GM23248 (cell line): ENCODE data around the gene RBFOX2. TPM values are rescaled to one million over a fixed set of nuclear protein-coding genes. Genes with fewer than 3 reads are reported as not detected.
A peak's percentile ranks its signal among the peaks of the same experiment; 100 is the strongest.

Source experiments
- DNase-seq: peaks from one replicate; pipeline ENCODE4 v3.0.0-alpha.2; 2015
- H2AFZ ChIP-seq: fragments of 200-600 bp; sonication (generic); 2 replicates; pipeline ENCODE4 v1.6.1; 2016; ENCODE audit warnings: antibody characterized with exemption
- H3F3A ChIP-seq: fragments of 200-600 bp; sonication (generic); 2 replicates; pipeline ENCODE4 v1.6.1; 2016; ENCODE audit warnings: mild to moderate bottlenecking, antibody characterized with exemption, mixed run types; ENCODE audit not compliant: insufficient read depth
- H3K27ac ChIP-seq: fragments of 200-600 bp; sonication (generic); 2 replicates; pipeline ENCODE4 v1.5.1; 2016; ENCODE audit warnings: mild to moderate bottlenecking
- H3K27me3 ChIP-seq: fragments of 200-600 bp; sonication (generic); replicated peaks from 2 replicates; pipeline ENCODE4 v1.6.1; 2016; ENCODE audit warnings: mild to moderate bottlenecking; ENCODE audit not compliant: insufficient read depth
- H3K36me3 ChIP-seq: fragments of 200-600 bp; sonication (generic); 2 replicates; pipeline ENCODE4 v1.6.1; 2016; ENCODE audit warnings: low read depth, mild to moderate bottlenecking
- H3K4me1 ChIP-seq: fragments of 200-600 bp; sonication (generic); 2 replicates; pipeline ENCODE4 v1.6.1; 2016; ENCODE audit warnings: mild to moderate bottlenecking; ENCODE audit not compliant: insufficient read depth
- H3K4me2 ChIP-seq: fragments of 200-600 bp; sonication (generic); one replicate; pipeline ENCODE4 v1.6.1; 2016; ENCODE audit warnings: mild to moderate bottlenecking; ENCODE audit not compliant: unreplicated experiment
- H3K4me3 ChIP-seq: fragments of 200-600 bp; sonication (generic); 2 replicates; pipeline ENCODE4 v1.5.1; 2016; ENCODE audit warnings: mild to moderate bottlenecking
- H3K79me2 ChIP-seq: fragments of 200-600 bp; sonication (generic); 2 replicates; pipeline ENCODE4 v1.6.1; 2016; ENCODE audit warnings: mild to moderate bottlenecking; ENCODE audit not compliant: insufficient read depth
- H3K9ac ChIP-seq: fragments of 200-600 bp; sonication (generic); 2 replicates; pipeline ENCODE4 v1.6.1; 2016; ENCODE audit warnings: mild to moderate bottlenecking
- H3K9me2 ChIP-seq: fragments of 200-600 bp; sonication (generic); 2 replicates; pipeline ENCODE4 v1.6.1; 2016; ENCODE audit warnings: mixed run types, mild to moderate bottlenecking, moderate library complexity; ENCODE audit not compliant: insufficient read depth
- H3K9me3 ChIP-seq: fragments of 200-600 bp; sonication (generic); one replicate; pipeline ENCODE4 v1.6.1; 2017; ENCODE audit warnings: low read depth
- H4K20me1 ChIP-seq: fragments of 200-600 bp; sonication (generic); 2 replicates; pipeline ENCODE4 v1.6.0; 2016; ENCODE audit not compliant: insufficient read depth
- EZH2 ChIP-seq: fragments of 200-600 bp; sonication (generic); IDR thresholded peaks from 2 replicates; pipeline ENCODE4 v1.6.1; 2018; ENCODE audit warnings: antibody characterized with exemption, mild to moderate bottlenecking; ENCODE audit not compliant: insufficient read depth, poor library complexity, severe bottlenecking
- EZH2phosphoT487 ChIP-seq: fragments of 200-600 bp; sonication (generic); IDR thresholded peaks from 2 replicates; pipeline ENCODE4 v1.6.1; 2018; ENCODE audit warnings: antibody characterized with exemption, moderate library complexity, mild to moderate bottlenecking, low read depth; ENCODE audit not compliant: insufficient read depth
- WGBS, 2 experiments: methylation state at CpG; one replicate each; pipeline ENCODE4 v1.1.6; 2015 to 2017; ENCODE audit warnings: low lambda C conversion rate in 2 of 2, low coverage in 1 of 2; ENCODE audit errors: missing lambda C conversion rate in 2 of 2; 5-methylcytosine and 5-hydroxymethylcytosine counted together
- in situ Hi-C: fragments of 300-500 bp; cut with MboI; formaldehyde crosslinking; loops from 2 replicates; pipeline ENCODE4 v1.15.0; 2020
- polyA plus RNA-seq: library from polyadenylated mRNA; unstranded; fragments of >200 nt; fragmentation: Nextera tagmentation; extraction: Ambion mirVana; gene quantifications from 2 replicates; pipeline ENCODE4 v1.2.1, GENCODE V29; 2016
- total RNA-seq: library from RNA; depleted of rRNA; stranded (reverse); fragments of >200 nt; shearing (Covaris generic); gene quantifications from 2 replicates; pipeline ENCODE4 v1.2.3, GENCODE V29; 2014

The RBFOX2 gene
- total and polyA plus RNA-seq, 2 experiments from 2014 or later, result 127 to 136 TPM

GRCh38 chr22:35891442-35891841 lies 137.2 kb downstream of the RBFOX2 start:
- Histone ChIP-seq H3K9ac (peak overlapping the region; percentile 15; the same call in 1 of the 2 replicates), H3K79me2 (peaks cover 96% of the 10 kb centered on the region), H3K9me2 (no peaks in the 10 kb centered on the region), H3K27ac (peak overlapping the region; percentile 59), H3F3A (peaks cover 49% of the 10 kb centered on the region), H3K9me3 (no peaks in the 10 kb centered on the region), H3K4me2 (peak overlapping the region; percentile 38), H3K4me3 (no peak overlapping the region), H4K20me1 (peaks cover 3% of the 10 kb centered on the region), H3K36me3 (no peaks in the 10 kb centered on the region), H3K27me3 (no peaks in the 10 kb centered on the region), H2AFZ (no peak overlapping the region), H3K4me1 (peaks cover 40% of the 10 kb centered on the region)
- WGBS, 2 experiments, result 94 to 100% methylated on average over 1 of the region's 1 CpG
- in situ Hi-C loops, result no loop called here
- TF ChIP-seq EZH2phosphoT487, result no peak
- TF ChIP-seq EZH2, result no peak
- no peak for DNase-seq

GRCh38 chr22:35889071-35889470 lies 139.6 kb downstream of the RBFOX2 start:
- Histone ChIP-seq H3K4me2 (no peak overlapping the region), H3K4me3 (no peak overlapping the region), H2AFZ (no peak overlapping the region), H3K36me3 (no peaks in the 10 kb centered on the region), H3K9me3 (no peaks in the 10 kb centered on the region), H4K20me1 (peaks cover 4% of the 10 kb centered on the region), H3K79me2 (peaks cover 82% of the 10 kb centered on the region), H3K9me2 (no peaks in the 10 kb centered on the region), H3F3A (peaks cover 35% of the 10 kb centered on the region), H3K9ac (no peak overlapping the region), H3K27me3 (no peaks in the 10 kb centered on the region), H3K27ac (no peak overlapping the region), H3K4me1 (peaks cover 24% of the 10 kb centered on the region)
- no peak for DNase-seq
- in situ Hi-C loops, result no loop called here
- TF ChIP-seq EZH2, result no peak
- TF ChIP-seq EZH2phosphoT487, result no peak
- 94% methylated on average over 4 of the region's 4 CpGs for WGBS, 2 experiments

GRCh38 chr22:35888181-35888870 lies 140.3 kb downstream of the RBFOX2 start:
- Histone ChIP-seq H3K9ac (no peak overlapping the region), H3K4me2 (no peak overlapping the region), H3K4me3 (no peak overlapping the region), H2AFZ (no peak overlapping the region), H3K79me2 (peaks cover 75% of the 10 kb centered on the region), H3K9me2 (no peaks in the 10 kb centered on the region), H3K4me1 (peaks cover 23% of the 10 kb centered on the region), H4K20me1 (peaks cover 4% of the 10 kb centered on the region), H3F3A (peaks cover 30% of the 10 kb centered on the region), H3K9me3 (no peaks in the 10 kb centered on the region), H3K36me3 (no peaks in the 10 kb centered on the region), H3K27ac (no peak overlapping the region), H3K27me3 (no peaks in the 10 kb centered on the region)
- TF ChIP-seq EZH2 (no peak), EZH2phosphoT487 (no peak)
- no peak for DNase-seq
- in situ Hi-C loops, result no loop called here
- 84 to 85% methylated on average over 2 of the region's 2 CpGs for WGBS, 2 experiments

DNA sequence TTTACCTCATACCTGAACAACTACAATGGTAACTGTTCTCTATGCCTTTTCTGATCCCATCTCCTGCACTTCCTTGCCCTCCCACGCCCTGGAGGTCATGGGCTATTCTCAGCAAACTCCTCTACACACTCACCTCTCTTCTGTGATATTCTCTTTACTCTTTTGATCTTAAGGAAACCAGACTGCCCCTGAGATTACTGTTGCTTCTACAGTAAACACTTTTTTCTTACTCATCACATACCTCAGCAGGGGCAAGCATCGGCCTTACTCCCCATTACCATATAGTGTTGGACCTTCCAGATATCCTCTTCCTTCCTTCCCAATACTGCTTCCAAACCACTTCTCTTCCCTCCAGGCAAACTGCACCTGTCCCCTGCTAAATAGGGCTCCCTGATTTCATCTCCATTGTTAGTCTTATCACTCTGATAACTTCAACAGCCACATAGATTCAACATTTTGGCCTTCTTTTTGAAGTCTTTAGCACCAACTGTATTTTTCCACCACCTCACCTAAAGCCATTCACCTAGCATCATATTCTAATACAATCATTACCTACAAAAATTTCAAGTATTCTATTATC lies 141.2 kb downstream of the RBFOX2 start:
- DNase-seq, result no peak
- Histone ChIP-seq H2AFZ (no peak overlapping the region), H3K4me3 (no peak overlapping the region), H3K79me2 (peaks cover 66% of the 10 kb centered on the region), H3K9me2 (no peaks in the 10 kb centered on the region), H4K20me1 (peaks cover 11% of the 10 kb centered on the region), H3K4me2 (no peak overlapping the region), H3K9ac (no peak overlapping the region), H3K4me1 (peaks cover 23% of the 10 kb centered on the region), H3K36me3 (no peaks in the 10 kb centered on the region), H3F3A (peaks cover 32% of the 10 kb centered on the region), H3K27ac (no peak overlapping the region), H3K27me3 (no peaks in the 10 kb centered on the region), H3K9me3 (no peaks in the 10 kb centered on the region)
- in situ Hi-C loops, result no loop called here
- WGBS, 2 experiments, result 93 to 98% methylated on average over 2 of the region's 2 CpGs
- no peak for TF ChIP-seq EZH2phosphoT487
- TF ChIP-seq EZH2, result no peak
